Measurements from ENCODE around the gene AQP1.

AQP1 gene

GRCh38 chr7:30904561-30904960 lies 7.1 kb upstream of the AQP1 start:
- no peak for TF ChIP-seq CTCF (conservative IDR thresholded peaks at IDR 0.05; ENCODE audit: low read depth, low read length)
- H3K4me3 ChIP-seq (ENCODE audit: low read length), result no peak overlapping the region

GRCh38 chr7:30905078-30906012 lies 6.3 kb upstream of the AQP1 start:
- no peak for TF ChIP-seq CTCF (conservative IDR thresholded peaks at IDR 0.05; ENCODE audit: low read depth, low read length)
- H3K4me3 ChIP-seq (ENCODE audit: low read length), result no peak overlapping the region
- DNase-seq (ENCODE audit: low read depth), result no peak

More at GRCh38 chr7:30904561-30904960, 7.1 kb upstream of the AQP1 start:
- no peak for DNase-seq (ENCODE audit: low read depth)

- no peak for DNase-seq (ENCODE audit: low read depth)
- no peak overlapping the region for H3K4me3 ChIP-seq (ENCODE audit: low read length)
- no peak for TF ChIP-seq CTCF (conservative IDR thresholded peaks at IDR 0.05; ENCODE audit: low read depth, low read length)
Measured at GRCh38 chr7:30906014-30906413, 5.6 kb upstream of the AQP1 start.

- no peak for TF ChIP-seq CTCF (conservative IDR thresholded peaks at IDR 0.05; ENCODE audit: low read depth, low read length)
- no peak for DNase-seq (ENCODE audit: low read depth)
Measured at GRCh38 chr7:30906515-30907240, 5.0 kb upstream of the AQP1 start.

GRCh38 chr7:30907527-30908267 lies 4.0 kb upstream of the AQP1 start:
- TF ChIP-seq CTCF (conservative IDR thresholded peaks at IDR 0.05; ENCODE audit: low read depth, low read length), result no peak

More at GRCh38 chr7:30906515-30907240, 5.0 kb upstream of the AQP1 start:
- no peak overlapping the region for H3K4me3 ChIP-seq (ENCODE audit: low read length)

DNA sequence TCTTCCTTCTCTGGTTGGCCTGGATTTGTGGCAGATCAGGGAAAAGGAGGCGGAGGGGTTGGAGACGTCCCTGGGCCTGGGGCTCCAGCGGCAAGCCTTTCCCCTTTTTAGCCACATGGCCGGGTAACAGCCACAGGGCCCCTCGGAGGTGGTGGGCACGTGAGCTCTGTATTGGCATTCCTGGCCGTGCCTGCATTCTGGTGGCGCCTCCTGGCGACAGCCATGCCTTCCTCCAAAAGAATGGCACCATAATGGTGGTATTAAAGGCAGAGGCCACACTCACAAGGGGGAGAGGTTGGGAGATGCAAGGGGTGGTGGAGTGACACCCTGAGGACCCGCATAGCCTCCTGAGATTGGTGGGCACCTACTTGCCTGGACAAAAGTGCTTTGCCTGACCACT lies 3.0 kb upstream of the AQP1 start:
- no peak overlapping the region for H3K4me3 ChIP-seq (ENCODE audit: low read length)
- TF ChIP-seq CTCF (conservative IDR thresholded peaks at IDR 0.05; ENCODE audit: low read depth, low read length), result peak; percentile 49
- no peak for DNase-seq (ENCODE audit: low read depth)

More at GRCh38 chr7:30907527-30908267, 4.0 kb upstream of the AQP1 start:
- no peak overlapping the region for H3K4me3 ChIP-seq (ENCODE audit: low read length)
- DNase-seq (ENCODE audit: low read depth), result no peak

All from retinal pigment epithelial cell (primary cell).